PC-9 (cell line): Measurements from ENCODE around the gene CNTNAP2. TPM values are rescaled to one million over a fixed set of nuclear protein-coding genes. Genes with fewer than 3 reads are reported as not detected.

Source experiments
- BruUV-seq: library from RNA; stranded (reverse); fragments of 400-500 nt; replicated peaks from 2 replicates; lab custom pipeline; 2021; lab: Mats Ljungman, UMichigan
- CTCF ChIA-PET: fragments of 300-600 bp; sonication (Branson Sonifier 250); formaldehyde crosslinking; loops from one replicate; lab custom pipeline; 2022; ENCODE audit warnings: antibody characterized with exemption; lab: Charles Lee
- POLR2A ChIA-PET: fragments of 300-600 bp; sonication (Branson Sonifier 250); formaldehyde crosslinking; loops from one replicate; lab custom pipeline; 2022; ENCODE audit warnings: antibody characterized with exemption; ENCODE audit not compliant: unreplicated experiment; lab: Charles Lee
- DNase-seq, 2 experiments: peaks; one replicate each; pipeline versions ENCODE4 v3.0.0 to v3.0.0-alpha.2; 2015 to 2022; ENCODE audit warnings: mixed read lengths in 1 of 2
- H2AFZ ChIP-seq: fragments of 200-600 bp; sonication (generic); 2 replicates; pipeline ENCODE4 v1.8.1; 2017; ENCODE audit warnings: antibody characterized with exemption
- H3F3A ChIP-seq: fragments of 200-600 bp; sonication (generic); 2 replicates; pipeline ENCODE4 v1.8.1; 2017; ENCODE audit warnings: antibody characterized with exemption, mild to moderate bottlenecking, low read depth; ENCODE audit not compliant: insufficient read depth
- H3K27ac ChIP-seq: fragments of 200-600 bp; sonication (generic); 2 replicates; pipeline ENCODE4 v1.6.1; 2016; ENCODE audit warnings: mixed run types
- H3K27me3 ChIP-seq: fragments of 200-600 bp; sonication (generic); 2 replicates; pipeline ENCODE4 v1.6.1; 2016; ENCODE audit warnings: low read depth, mixed run types; ENCODE audit not compliant: insufficient read depth
- H3K36me3 ChIP-seq: fragments of 200-600 bp; sonication (generic); 2 replicates; pipeline ENCODE4 v1.6.1; 2016; ENCODE audit warnings: low read depth, mixed run types
- H3K4me1 ChIP-seq: fragments of 200-600 bp; sonication (generic); replicated peaks from 2 replicates; pipeline ENCODE4 v1.6.1; 2016; ENCODE audit warnings: mixed run types; ENCODE audit not compliant: insufficient read depth
- H3K4me2 ChIP-seq: fragments of 200-600 bp; sonication (generic); 2 replicates; pipeline ENCODE4 v1.6.1; 2017; ENCODE audit warnings: mixed run types
- H3K4me3 ChIP-seq: fragments of 200-600 bp; sonication (generic); 2 replicates; pipeline ENCODE4 v1.6.1; 2016; ENCODE audit warnings: mixed run types
- H3K79me2 ChIP-seq: fragments of 200-600 bp; sonication (generic); 2 replicates; pipeline ENCODE4 v1.6.1; 2017; ENCODE audit warnings: low read depth, mixed run types
- H3K9me2 ChIP-seq: fragments of 200-600 bp; sonication (generic); 2 replicates; pipeline ENCODE4 v1.8.1; 2017; ENCODE audit warnings: mild to moderate bottlenecking; ENCODE audit not compliant: insufficient read depth
- H3K9me3 ChIP-seq: fragments of 200-600 bp; sonication (generic); 2 replicates; pipeline ENCODE4 v1.8.1; 2016; ENCODE audit warnings: low read depth; ENCODE audit not compliant: insufficient read depth
- H4K20me1 ChIP-seq: fragments of 200-600 bp; sonication (generic); 2 replicates; pipeline ENCODE4 v1.8.1; 2017; ENCODE audit not compliant: insufficient read depth
- EZH2 ChIP-seq: fragments of 200-600 bp; sonication (generic); IDR thresholded peaks from 2 replicates; pipeline ENCODE4 v1.8.0; 2017; ENCODE audit warnings: antibody characterized with exemption, low read depth
- intact Hi-C: fragments of 100-400 bp; cut with micrococcal nuclease; formaldehyde crosslinking; loops from one replicate; pipeline ENCODE4 v1.10.0; 2022; ENCODE audit not compliant: unreplicated experiment
- total RNA-seq: library from RNA; stranded (reverse); gene quantifications from 2 replicates; pipeline ENCODE4 v1.2.3, GENCODE V29; 2021
- TF ChIP-seq, protein P1 (sequence below): fragments of 200-600 bp; sonication (generic); conservative IDR thresholded peaks from 2 replicates; pipeline ENCODE4 v1.6.1; 2017; ENCODE audit warnings: mixed run types, antibody characterized with exemption, mild to moderate bottlenecking, moderate library complexity

CNTNAP2 gene
- total RNA-seq, 1 experiment from 2014 or later = not detected

GRCh38 chr7:148286150-148286549 lies 2169.5 kb downstream of the CNTNAP2 start:
- intact Hi-C loops = no loop called here
- no peak for DNase-seq
- BruUV-seq = no TSS peak
- Histone ChIP-seq H3K27me3 (peaks cover 13% of the 10 kb centered on the region), H4K20me1 (no peaks in the 10 kb centered on the region), H3K36me3 (no peaks in the 10 kb centered on the region), H3K79me2 (no peaks in the 10 kb centered on the region), H3K4me1 (no peaks in the 10 kb centered on the region), H3K9me2 (no peaks in the 10 kb centered on the region), H3K4me3 (no peak overlapping the region), H3K4me2 (no peak overlapping the region), H2AFZ (no peak overlapping the region), H3F3A (no peaks in the 10 kb centered on the region), H3K9me3 (no peaks in the 10 kb centered on the region), H3K27ac (no peak overlapping the region)
- TF ChIP-seq EZH2 = no peak
- TF ChIP-seq, protein P1, sequence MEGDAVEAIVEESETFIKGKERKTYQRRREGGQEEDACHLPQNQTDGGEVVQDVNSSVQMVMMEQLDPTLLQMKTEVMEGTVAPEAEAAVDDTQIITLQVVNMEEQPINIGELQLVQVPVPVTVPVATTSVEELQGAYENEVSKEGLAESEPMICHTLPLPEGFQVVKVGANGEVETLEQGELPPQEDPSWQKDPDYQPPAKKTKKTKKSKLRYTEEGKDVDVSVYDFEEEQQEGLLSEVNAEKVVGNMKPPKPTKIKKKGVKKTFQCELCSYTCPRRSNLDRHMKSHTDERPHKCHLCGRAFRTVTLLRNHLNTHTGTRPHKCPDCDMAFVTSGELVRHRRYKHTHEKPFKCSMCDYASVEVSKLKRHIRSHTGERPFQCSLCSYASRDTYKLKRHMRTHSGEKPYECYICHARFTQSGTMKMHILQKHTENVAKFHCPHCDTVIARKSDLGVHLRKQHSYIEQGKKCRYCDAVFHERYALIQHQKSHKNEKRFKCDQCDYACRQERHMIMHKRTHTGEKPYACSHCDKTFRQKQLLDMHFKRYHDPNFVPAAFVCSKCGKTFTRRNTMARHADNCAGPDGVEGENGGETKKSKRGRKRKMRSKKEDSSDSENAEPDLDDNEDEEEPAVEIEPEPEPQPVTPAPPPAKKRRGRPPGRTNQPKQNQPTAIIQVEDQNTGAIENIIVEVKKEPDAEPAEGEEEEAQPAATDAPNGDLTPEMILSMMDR = peak; percentile 26; the same call in 1 of the 2 replicates
- ChIA-PET POLR2A (no interaction called here), CTCF (no interaction called here)

DNA sequence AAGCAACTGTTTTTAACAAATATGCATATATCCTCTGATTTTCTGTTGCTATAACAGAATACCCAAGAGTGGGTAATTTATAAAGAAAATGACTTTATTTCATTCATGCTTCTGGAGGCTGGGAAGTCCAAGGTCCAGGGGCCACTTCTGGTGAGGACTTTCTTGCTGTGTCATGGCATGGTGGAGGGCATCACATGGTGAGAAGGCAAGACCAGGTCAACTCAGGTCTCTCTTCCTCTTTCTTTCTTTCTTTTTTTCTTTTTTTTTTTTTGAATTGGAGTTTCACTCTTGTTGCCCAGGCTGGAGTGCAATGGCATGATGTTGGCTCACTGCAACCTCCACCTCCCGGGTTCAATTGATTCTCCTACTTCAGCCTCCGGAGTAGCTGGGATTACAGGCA lies 2170.9 kb downstream of the CNTNAP2 start:
- Histone ChIP-seq H3K9me3 (no peaks in the 10 kb centered on the region), H3K27me3 (peaks cover 15% of the 10 kb centered on the region), H2AFZ (no peak overlapping the region), H3K4me1 (no peaks in the 10 kb centered on the region), H3K27ac (no peak overlapping the region), H3F3A (no peaks in the 10 kb centered on the region), H4K20me1 (no peaks in the 10 kb centered on the region), H3K79me2 (no peaks in the 10 kb centered on the region), H3K4me2 (no peak overlapping the region), H3K9me2 (no peaks in the 10 kb centered on the region), H3K4me3 (no peak overlapping the region), H3K36me3 (no peaks in the 10 kb centered on the region)
- CTCF ChIA-PET = interaction anchor here (0.7 kb wide), 1 partner anchor 150 kb away, joined by 5 read pairs; no protein-coding TSS in a partner anchor
- TF ChIP-seq, protein P1 = no peak
- TF ChIP-seq EZH2 = no peak
- POLR2A ChIA-PET = no interaction called here
- intact Hi-C loops = no loop called here
- no TSS peak for BruUV-seq
- DNase-seq = no peak

DNA sequence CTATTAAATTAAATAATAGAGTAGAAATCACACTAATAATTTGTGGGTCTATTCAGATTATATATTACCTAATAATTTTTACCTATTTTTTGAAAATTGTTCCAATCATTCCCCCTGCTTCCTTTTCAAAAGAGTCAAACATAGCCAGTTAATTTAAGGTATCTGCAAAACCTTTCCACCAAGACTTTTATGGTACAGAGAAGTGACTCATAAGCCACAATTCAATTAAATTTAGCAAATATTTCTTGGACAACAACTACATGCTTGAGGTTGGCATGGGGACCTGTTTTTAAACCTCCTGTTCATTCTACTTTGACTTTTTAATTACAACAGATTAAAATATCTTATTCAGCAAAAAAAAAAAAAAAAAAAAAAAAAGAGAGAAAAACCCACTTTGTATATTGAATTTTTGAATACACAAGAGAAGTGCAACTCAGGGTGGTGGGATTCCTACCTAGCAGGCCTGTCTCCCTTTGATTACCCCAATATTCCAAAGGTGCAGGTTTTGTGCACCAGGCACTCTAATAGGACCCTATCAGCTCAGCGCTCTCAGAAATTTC lies 2172.1 kb downstream of the CNTNAP2 start:
- peaks cover 17% of the 10 kb centered on the region for H3K27me3 ChIP-seq
- no peaks in the 10 kb centered on the region for H4K20me1 ChIP-seq
- ChIA-PET CTCF (interaction anchor here (0.6 kb wide), 1 partner anchor 9 kb away, joined by 3 read pairs; no protein-coding TSS in a partner anchor), POLR2A (no interaction called here)
- H3K4me2 ChIP-seq = no peak overlapping the region
- no peaks in the 10 kb centered on the region for H3K79me2 ChIP-seq
- H3K4me1 ChIP-seq = no peaks in the 10 kb centered on the region
- no peak overlapping the region for H2AFZ ChIP-seq
- no TSS peak for BruUV-seq
- no peaks in the 10 kb centered on the region for H3K36me3 ChIP-seq
- H3K27ac ChIP-seq = no peak overlapping the region
- H3K9me3 ChIP-seq = no peaks in the 10 kb centered on the region
- TF ChIP-seq EZH2 = no peak
- TF ChIP-seq, protein P1 = no peak
- no peaks in the 10 kb centered on the region for H3K9me2 ChIP-seq
- no peaks in the 10 kb centered on the region for H3F3A ChIP-seq
- intact Hi-C loops = no loop called here
- no peak overlapping the region for H3K4me3 ChIP-seq
- no peak for DNase-seq
